Measurements from ENCODE around the gene FOSB. TPM values are rescaled to one million over a fixed set of nuclear protein-coding genes. Genes with fewer than 3 reads are reported as not detected.

FOSB gene
- total and polyA plus RNA-seq, 2 experiments from 2014 or later, result 0.55 to 1.9 TPM

DNA sequence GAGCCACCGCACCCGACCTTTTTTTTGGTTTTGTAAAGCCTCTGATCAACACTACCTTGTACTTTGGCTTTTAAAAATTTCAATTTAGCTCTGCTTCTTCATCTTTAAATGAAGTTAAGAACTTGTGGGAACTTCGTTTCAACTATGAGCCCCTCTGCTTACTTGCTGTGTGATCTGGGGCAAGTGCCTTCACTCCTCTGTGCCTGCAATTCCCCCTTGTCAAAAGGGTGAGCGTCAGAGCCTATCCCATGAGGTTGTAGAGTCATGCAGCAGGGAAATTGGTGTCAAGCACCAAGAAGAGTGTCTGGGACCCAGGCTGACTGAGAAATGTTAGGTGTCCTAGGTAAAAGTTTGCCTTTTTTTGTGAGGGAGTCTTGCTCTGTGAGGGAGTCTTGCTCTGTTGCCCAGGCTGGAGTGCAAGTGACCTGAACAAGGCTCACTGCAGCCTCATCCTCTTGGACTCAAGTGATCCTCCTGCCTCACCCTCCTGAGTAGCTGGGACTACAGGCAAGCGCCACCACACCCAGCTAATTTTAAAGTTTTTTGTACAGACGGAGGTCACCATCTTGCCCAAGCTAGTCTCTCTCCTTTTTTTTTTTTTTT is 45.2 kb downstream of the FOSB start:
- H3K4me3 Mint-ChIP-seq, result no peak overlapping the region
- H3K27ac Mint-ChIP-seq, result no peak overlapping the region
- H3K27me3 Mint-ChIP-seq (ENCODE audit: insufficient read depth, low read depth, poor library complexity), result peaks cover 2% of the 10 kb centered on the region
- peaks cover 17% of the 10 kb centered on the region for H3K4me1 Mint-ChIP-seq
- H3K36me3 Mint-ChIP-seq (ENCODE audit: low read depth), result peaks cover 23% of the 10 kb centered on the region
- H3K27me3 ChIP-seq (ENCODE audit: insufficient read depth), result no peaks in the 10 kb centered on the region
- no peaks in the 10 kb centered on the region; the same call in 2 of the 3 replicates for H3K9me3 Mint-ChIP-seq
- H3F3A ChIP-seq (replicated peaks; ENCODE audit: low read depth), result peaks cover 8% of the 10 kb centered on the region
- peaks cover 2% of the 10 kb centered on the region for H3K36me3 ChIP-seq (ENCODE audit: insufficient read depth)
- TF ChIP-seq, protein P1, sequence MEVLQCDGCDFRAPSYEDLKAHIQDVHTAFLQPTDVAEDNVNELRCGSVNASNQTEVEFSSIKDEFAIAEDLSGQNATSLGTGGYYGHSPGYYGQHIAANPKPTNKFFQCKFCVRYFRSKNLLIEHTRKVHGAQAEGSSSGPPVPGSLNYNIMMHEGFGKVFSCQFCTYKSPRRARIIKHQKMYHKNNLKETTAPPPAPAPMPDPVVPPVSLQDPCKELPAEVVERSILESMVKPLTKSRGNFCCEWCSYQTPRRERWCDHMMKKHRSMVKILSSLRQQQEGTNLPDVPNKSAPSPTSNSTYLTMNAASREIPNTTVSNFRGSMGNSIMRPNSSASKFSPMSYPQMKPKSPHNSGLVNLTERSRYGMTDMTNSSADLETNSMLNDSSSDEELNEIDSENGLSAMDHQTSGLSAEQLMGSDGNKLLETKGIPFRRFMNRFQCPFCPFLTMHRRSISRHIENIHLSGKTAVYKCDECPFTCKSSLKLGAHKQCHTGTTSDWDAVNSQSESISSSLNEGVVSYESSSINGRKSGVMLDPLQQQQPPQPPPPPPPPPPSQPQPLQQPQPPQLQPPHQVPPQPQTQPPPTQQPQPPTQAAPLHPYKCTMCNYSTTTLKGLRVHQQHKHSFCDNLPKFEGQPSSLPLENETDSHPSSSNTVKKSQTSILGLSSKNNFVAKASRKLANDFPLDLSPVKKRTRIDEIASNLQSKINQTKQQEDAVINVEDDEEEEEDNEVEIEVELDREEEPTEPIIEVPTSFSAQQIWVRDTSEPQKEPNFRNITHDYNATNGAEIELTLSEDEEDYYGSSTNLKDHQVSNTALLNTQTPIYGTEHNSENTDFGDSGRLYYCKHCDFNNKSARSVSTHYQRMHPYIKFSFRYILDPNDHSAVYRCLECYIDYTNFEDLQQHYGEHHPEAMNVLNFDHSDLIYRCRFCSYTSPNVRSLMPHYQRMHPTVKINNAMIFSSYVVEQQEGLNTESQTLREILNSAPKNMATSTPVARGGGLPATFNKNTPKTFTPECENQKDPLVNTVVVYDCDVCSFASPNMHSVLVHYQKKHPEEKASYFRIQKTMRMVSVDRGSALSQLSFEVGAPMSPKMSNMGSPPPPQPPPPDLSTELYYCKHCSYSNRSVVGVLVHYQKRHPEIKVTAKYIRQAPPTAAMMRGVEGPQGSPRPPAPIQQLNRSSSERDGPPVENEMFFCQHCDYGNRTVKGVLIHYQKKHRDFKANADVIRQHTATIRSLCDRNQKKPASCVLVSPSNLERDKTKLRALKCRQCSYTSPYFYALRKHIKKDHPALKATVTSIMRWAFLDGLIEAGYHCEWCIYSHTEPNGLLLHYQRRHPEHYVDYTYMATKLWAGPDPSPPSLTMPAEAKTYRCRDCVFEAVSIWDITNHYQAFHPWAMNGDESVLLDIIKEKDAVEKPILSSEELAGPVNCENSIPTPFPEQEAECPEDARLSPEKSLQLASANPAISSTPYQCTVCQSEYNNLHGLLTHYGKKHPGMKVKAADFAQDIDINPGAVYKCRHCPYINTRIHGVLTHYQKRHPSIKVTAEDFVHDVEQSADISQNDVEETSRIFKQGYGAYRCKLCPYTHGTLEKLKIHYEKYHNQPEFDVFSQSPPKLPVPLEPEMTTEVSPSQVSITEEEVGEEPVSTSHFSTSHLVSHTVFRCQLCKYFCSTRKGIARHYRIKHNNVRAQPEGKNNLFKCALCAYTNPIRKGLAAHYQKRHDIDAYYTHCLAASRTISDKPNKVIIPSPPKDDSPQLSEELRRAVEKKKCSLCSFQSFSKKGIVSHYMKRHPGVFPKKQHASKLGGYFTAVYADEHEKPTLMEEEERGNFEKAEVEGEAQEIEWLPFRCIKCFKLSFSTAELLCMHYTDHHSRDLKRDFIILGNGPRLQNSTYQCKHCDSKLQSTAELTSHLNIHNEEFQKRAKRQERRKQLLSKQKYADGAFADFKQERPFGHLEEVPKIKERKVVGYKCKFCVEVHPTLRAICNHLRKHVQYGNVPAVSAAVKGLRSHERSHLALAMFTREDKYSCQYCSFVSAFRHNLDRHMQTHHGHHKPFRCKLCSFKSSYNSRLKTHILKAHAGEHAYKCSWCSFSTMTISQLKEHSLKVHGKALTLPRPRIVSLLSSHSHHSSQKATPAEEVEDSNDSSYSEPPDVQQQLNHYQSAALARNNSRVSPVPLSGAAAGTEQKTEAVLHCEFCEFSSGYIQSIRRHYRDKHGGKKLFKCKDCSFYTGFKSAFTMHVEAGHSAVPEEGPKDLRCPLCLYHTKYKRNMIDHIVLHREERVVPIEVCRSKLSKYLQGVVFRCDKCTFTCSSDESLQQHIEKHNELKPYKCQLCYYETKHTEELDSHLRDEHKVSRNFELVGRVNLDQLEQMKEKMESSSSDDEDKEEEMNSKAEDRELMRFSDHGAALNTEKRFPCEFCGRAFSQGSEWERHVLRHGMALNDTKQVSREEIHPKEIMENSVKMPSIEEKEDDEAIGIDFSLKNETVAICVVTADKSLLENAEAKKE (CRISPR knock-in tag; IDR thresholded peaks at IDR 0.05), result no peak
- TF ChIP-seq EZH2 (IDR thresholded peaks at IDR 0.05; ENCODE audit: low read depth, unreplicated experiment), result no peak
- TF ChIP-seq, protein P2, sequence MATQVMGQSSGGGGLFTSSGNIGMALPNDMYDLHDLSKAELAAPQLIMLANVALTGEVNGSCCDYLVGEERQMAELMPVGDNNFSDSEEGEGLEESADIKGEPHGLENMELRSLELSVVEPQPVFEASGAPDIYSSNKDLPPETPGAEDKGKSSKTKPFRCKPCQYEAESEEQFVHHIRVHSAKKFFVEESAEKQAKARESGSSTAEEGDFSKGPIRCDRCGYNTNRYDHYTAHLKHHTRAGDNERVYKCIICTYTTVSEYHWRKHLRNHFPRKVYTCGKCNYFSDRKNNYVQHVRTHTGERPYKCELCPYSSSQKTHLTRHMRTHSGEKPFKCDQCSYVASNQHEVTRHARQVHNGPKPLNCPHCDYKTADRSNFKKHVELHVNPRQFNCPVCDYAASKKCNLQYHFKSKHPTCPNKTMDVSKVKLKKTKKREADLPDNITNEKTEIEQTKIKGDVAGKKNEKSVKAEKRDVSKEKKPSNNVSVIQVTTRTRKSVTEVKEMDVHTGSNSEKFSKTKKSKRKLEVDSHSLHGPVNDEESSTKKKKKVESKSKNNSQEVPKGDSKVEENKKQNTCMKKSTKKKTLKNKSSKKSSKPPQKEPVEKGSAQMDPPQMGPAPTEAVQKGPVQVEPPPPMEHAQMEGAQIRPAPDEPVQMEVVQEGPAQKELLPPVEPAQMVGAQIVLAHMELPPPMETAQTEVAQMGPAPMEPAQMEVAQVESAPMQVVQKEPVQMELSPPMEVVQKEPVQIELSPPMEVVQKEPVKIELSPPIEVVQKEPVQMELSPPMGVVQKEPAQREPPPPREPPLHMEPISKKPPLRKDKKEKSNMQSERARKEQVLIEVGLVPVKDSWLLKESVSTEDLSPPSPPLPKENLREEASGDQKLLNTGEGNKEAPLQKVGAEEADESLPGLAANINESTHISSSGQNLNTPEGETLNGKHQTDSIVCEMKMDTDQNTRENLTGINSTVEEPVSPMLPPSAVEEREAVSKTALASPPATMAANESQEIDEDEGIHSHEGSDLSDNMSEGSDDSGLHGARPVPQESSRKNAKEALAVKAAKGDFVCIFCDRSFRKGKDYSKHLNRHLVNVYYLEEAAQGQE (IDR thresholded peaks at IDR 0.05; ENCODE audit: unreplicated experiment), result no peak
- no peak for TF ChIP-seq ZNF114 (CRISPR knock-in tag; IDR thresholded peaks at IDR 0.05)
- no peak for TF ChIP-seq EZH2phosphoT487 (IDR thresholded peaks at IDR 0.05; ENCODE audit: unreplicated experiment)
- TF ChIP-seq NANOG (IDR thresholded peaks at IDR 0.05; ENCODE audit: borderline replicate concordance), result no peak
- TF ChIP-seq CREB1 (CRISPR knock-in tag; IDR thresholded peaks at IDR 0.05; ENCODE audit: low read depth), result no peak
- no peak for TF ChIP-seq POLR2AphosphoS5 (IDR thresholded peaks at IDR 0.05; ENCODE audit: low read depth)
- TF ChIP-seq, protein P3, sequence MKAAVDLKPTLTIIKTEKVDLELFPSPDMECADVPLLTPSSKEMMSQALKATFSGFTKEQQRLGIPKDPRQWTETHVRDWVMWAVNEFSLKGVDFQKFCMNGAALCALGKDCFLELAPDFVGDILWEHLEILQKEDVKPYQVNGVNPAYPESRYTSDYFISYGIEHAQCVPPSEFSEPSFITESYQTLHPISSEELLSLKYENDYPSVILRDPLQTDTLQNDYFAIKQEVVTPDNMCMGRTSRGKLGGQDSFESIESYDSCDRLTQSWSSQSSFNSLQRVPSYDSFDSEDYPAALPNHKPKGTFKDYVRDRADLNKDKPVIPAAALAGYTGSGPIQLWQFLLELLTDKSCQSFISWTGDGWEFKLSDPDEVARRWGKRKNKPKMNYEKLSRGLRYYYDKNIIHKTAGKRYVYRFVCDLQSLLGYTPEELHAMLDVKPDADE (IDR thresholded peaks at IDR 0.05), result no peak
- TF ChIP-seq JUNB (IDR thresholded peaks at IDR 0.05; ENCODE audit: unreplicated experiment), result no peak
- TF ChIP-seq ZNF331 (CRISPR knock-in tag; IDR thresholded peaks at IDR 0.05; ENCODE audit: low read depth), result no peak
- TF ChIP-seq STAT1 (IDR thresholded peaks at IDR 0.05; ENCODE audit: unreplicated experiment), result no peak
- TF ChIP-seq, protein P4, sequence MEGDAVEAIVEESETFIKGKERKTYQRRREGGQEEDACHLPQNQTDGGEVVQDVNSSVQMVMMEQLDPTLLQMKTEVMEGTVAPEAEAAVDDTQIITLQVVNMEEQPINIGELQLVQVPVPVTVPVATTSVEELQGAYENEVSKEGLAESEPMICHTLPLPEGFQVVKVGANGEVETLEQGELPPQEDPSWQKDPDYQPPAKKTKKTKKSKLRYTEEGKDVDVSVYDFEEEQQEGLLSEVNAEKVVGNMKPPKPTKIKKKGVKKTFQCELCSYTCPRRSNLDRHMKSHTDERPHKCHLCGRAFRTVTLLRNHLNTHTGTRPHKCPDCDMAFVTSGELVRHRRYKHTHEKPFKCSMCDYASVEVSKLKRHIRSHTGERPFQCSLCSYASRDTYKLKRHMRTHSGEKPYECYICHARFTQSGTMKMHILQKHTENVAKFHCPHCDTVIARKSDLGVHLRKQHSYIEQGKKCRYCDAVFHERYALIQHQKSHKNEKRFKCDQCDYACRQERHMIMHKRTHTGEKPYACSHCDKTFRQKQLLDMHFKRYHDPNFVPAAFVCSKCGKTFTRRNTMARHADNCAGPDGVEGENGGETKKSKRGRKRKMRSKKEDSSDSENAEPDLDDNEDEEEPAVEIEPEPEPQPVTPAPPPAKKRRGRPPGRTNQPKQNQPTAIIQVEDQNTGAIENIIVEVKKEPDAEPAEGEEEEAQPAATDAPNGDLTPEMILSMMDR (conservative IDR thresholded peaks at IDR 0.05; ENCODE audit: low read depth in 2 of 2), result no peak
- no peak for ATAC-seq
- no peaks in the 10 kb centered on the region for H3K9me2 ChIP-seq (ENCODE audit: insufficient read depth)
- no peak overlapping the region for H3K4me2 ChIP-seq
- no peak for DNase-seq (ENCODE audit: low spot score)
- no peak overlapping the region for H3K27ac ChIP-seq (ENCODE audit: low read depth)
- peaks cover 89% of the 10 kb centered on the region for H3K79me2 ChIP-seq (replicated peaks; ENCODE audit: insufficient read depth)
- no peak overlapping the region for H2AFZ ChIP-seq
- H3K4me1 ChIP-seq (ENCODE audit: insufficient read depth), result peaks cover 15% of the 10 kb centered on the region
- H4K20me1 ChIP-seq (replicated peaks; ENCODE audit: insufficient read depth), result peaks cover 50% of the 10 kb centered on the region
- no peak overlapping the region for H3K4me3 ChIP-seq

All from GM23338 (cell line).